Measurements from ENCODE around the gene GPRC5C. TPM values are rescaled to one million over a fixed set of nuclear protein-coding genes. Genes with fewer than 3 reads are reported as not detected.

GPRC5C gene
- total and polyA plus RNA-seq, 4 donors: 34.2 to 195 (median 119) TPM

DNA sequence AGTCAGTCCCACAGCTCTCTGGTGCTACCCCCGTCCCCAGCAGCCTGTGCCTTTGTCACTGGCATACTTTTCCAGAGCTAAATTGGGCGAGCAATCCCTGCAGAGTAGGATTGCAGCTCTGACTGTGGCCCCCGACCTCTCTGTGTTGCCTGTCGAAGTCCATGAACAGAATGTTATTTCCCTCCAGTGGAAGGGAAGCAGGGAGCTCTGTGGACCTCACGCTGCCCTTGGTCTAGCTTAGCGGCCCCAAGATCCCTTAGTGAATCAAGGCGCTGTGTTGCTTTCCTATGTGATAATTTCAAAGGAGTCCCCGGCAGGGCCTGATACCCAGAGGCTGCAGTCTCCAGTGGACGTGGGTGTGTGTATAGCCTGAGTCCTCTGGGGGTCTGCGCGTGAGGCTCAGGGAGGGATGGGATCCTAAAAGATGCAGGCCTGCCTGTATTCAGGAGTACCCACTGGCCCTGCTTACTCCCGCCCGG, 19.1 kb downstream of the GPRC5C start:
- 91% methylated on average over 13 of the region's 13 CpGs for WGBS

DNA sequence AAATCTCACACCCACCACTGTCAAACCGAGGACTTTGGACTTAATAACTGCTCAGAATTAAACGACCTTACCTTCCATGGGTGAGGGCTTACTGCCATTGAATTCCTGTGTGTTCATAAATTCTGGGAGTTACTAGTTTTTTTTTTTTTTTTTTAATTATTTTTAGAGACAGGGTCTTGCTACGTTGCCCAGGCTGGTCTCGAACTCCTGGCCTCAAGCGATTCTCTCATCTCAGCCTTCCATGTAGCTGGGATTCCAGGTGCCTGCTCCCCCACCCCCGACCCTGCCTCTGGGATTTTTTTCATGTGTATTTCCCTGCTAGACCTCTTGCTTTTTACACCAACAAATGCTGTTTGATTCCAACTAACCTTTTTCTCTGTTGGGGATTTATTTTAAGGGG, 19.7 kb downstream of the GPRC5C start:
- TF ChIP-seq TAF1 (conservative IDR thresholded peaks at IDR 0.05) (no peak), HNF4A (conservative IDR thresholded peaks at IDR 0.05) (peak; percentile 35 to 48)
- H3K9ac ChIP-seq (ENCODE audit: low read depth in 1 of 2, low read length in 2 of 2): no peak overlapping the region
- 62% methylated on average over 6 of the region's 6 CpGs for WGBS
- H3K9me3 ChIP-seq (ENCODE audit: control insufficient read depth in 4 of 4, low read length in 3 of 4): no peaks in the 10 kb centered on the region
- H3K4me3 ChIP-seq (ENCODE audit: low read depth in 1 of 3, low read length in 3 of 3): no peak overlapping the region
- no peaks in the 10 kb centered on the region for H3K27me3 ChIP-seq (ENCODE audit: control insufficient read depth in 4 of 4, insufficient read depth in 4 of 4, low read length in 3 of 4)
- H3K27ac ChIP-seq (ENCODE audit: low read depth in 1 of 2, low read length in 2 of 2): no peak overlapping the region
- DNase-seq (ENCODE audit: low spot score): no peak
- no peaks in the 10 kb centered on the region for H3K36me3 ChIP-seq (ENCODE audit: control insufficient read depth in 4 of 4, insufficient read depth in 3 of 4, low read depth in 1 of 4, low read length in 3 of 4)
- peaks cover 16 to 80% (median 69%) of the 10 kb centered on the region in 4 donors for H3K4me1 ChIP-seq (ENCODE audit: control insufficient read depth in 4 of 4, insufficient read depth in 4 of 4, low read length in 3 of 4)

More for the DNA sequence above, 19.1 kb downstream of the GPRC5C start:
- H3K36me3 ChIP-seq (ENCODE audit: control insufficient read depth in 4 of 4, insufficient read depth in 3 of 4, low read depth in 1 of 4, low read length in 3 of 4): no peaks in the 10 kb centered on the region
- TF ChIP-seq TAF1 (conservative IDR thresholded peaks at IDR 0.05) (no peak), HNF4A (conservative IDR thresholded peaks at IDR 0.05) (no peak), GABPA (IDR thresholded peaks at IDR 0.05 in 1 of 2, conservative IDR thresholded peaks at IDR 0.05 in 1 of 2) (no peak), NR2F2 (IDR thresholded peaks at IDR 0.05) (no peak), HNF4G (IDR thresholded peaks at IDR 0.05) (no peak), EGR1 (IDR thresholded peaks at IDR 0.05; ENCODE audit: low read depth in 2 of 2) (no peak), JUND (IDR thresholded peaks at IDR 0.05) (no peak)
- TF ChIP-seq, protein P1, sequence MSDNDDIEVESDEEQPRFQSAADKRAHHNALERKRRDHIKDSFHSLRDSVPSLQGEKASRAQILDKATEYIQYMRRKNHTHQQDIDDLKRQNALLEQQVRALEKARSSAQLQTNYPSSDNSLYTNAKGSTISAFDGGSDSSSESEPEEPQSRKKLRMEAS (IDR thresholded peaks at IDR 0.05): no peak
- TF ChIP-seq, protein P2, sequence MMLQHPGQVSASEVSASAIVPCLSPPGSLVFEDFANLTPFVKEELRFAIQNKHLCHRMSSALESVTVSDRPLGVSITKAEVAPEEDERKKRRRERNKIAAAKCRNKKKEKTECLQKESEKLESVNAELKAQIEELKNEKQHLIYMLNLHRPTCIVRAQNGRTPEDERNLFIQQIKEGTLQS (IDR thresholded peaks at IDR 0.05): no peak
- peaks cover 19 to 85% (median 74%) of the 10 kb centered on the region in 4 donors for H3K4me1 ChIP-seq (ENCODE audit: control insufficient read depth in 4 of 4, insufficient read depth in 4 of 4, low read length in 3 of 4)
- no peak overlapping the region for H3K9ac ChIP-seq (ENCODE audit: low read depth in 1 of 2, low read length in 2 of 2)
- H3K27ac ChIP-seq (ENCODE audit: low read depth in 1 of 2, low read length in 2 of 2): peak overlapping the region; percentile 71 to 76
- no peaks in the 10 kb centered on the region for H3K9me3 ChIP-seq (ENCODE audit: control insufficient read depth in 4 of 4, low read length in 3 of 4)
- no peak for DNase-seq (ENCODE audit: low spot score)
- H3K27me3 ChIP-seq (ENCODE audit: control insufficient read depth in 4 of 4, insufficient read depth in 4 of 4, low read length in 3 of 4): no peaks in the 10 kb centered on the region
- no peak overlapping the region for H3K4me3 ChIP-seq (ENCODE audit: low read depth in 1 of 3, low read length in 3 of 3)

DNA sequence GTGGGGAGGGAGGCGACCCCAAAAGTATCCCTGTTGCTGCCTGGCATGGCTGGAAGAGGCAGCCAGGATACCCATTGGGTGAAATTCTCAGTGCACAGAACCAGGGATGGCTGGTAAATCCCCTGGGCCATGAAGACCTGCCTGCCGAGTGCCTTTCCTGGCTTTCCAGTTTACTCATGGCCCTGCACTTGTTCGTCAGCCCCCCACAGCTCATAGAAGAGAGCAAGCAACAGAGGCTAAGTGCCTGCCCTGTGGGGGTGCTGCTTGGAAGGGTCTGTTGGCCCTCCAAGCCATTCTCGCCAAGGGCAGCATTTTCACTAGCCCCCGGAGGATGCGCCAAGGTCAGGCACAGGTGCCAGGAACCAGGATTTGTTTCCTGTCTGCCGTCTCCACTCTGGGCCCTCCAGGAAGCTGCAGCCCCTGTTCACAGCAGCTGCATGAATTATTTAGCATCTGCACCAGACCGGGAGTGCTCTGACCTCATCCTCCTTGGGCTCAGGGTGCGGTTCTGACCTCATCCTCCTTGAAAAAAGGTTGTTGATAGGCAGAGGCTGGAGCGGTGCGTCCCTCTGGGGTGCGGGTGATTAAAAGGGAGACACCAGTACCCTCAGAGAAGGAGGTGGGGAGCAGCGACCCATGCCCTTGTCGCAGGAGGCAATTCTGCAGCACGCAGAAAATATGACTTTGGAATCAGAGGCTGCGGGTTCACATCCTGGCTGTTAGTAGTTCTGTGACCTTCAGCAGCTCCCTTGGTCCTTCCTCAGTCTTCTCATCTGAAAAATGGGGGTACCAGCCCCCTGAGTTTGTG, 20.3 kb downstream of the GPRC5C start:
- Histone ChIP-seq H3K9me3 (ENCODE audit: control insufficient read depth in 4 of 4, low read length in 3 of 4) (no peaks in the 10 kb centered on the region), H3K9ac (ENCODE audit: low read depth in 1 of 2, low read length in 2 of 2) (no peak overlapping the region), H3K27ac (ENCODE audit: low read depth in 1 of 2, low read length in 2 of 2) (peak overlapping the region; percentile 90 to 92), H3K27me3 (ENCODE audit: control insufficient read depth in 4 of 4, insufficient read depth in 4 of 4, low read length in 3 of 4) (no peaks in the 10 kb centered on the region), H3K36me3 (ENCODE audit: control insufficient read depth in 4 of 4, insufficient read depth in 3 of 4, low read depth in 1 of 4, low read length in 3 of 4) (no peaks in the 10 kb centered on the region), H3K4me1 (ENCODE audit: control insufficient read depth in 4 of 4, insufficient read depth in 4 of 4, low read length in 3 of 4) (peaks cover 14 to 75% (median 68%) of the 10 kb centered on the region in 4 donors), H3K4me3 (ENCODE audit: low read depth in 1 of 3, low read length in 3 of 3) (no peak overlapping the region)
- no peak for DNase-seq (ENCODE audit: low spot score)
- 65% methylated on average over 16 of the region's 16 CpGs for WGBS
- TF ChIP-seq NR2F2 (IDR thresholded peaks at IDR 0.05): peak; percentile 32
- TF ChIP-seq, protein P3, sequence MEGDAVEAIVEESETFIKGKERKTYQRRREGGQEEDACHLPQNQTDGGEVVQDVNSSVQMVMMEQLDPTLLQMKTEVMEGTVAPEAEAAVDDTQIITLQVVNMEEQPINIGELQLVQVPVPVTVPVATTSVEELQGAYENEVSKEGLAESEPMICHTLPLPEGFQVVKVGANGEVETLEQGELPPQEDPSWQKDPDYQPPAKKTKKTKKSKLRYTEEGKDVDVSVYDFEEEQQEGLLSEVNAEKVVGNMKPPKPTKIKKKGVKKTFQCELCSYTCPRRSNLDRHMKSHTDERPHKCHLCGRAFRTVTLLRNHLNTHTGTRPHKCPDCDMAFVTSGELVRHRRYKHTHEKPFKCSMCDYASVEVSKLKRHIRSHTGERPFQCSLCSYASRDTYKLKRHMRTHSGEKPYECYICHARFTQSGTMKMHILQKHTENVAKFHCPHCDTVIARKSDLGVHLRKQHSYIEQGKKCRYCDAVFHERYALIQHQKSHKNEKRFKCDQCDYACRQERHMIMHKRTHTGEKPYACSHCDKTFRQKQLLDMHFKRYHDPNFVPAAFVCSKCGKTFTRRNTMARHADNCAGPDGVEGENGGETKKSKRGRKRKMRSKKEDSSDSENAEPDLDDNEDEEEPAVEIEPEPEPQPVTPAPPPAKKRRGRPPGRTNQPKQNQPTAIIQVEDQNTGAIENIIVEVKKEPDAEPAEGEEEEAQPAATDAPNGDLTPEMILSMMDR (IDR thresholded peaks at IDR 0.05; ENCODE audit: low read depth, low read length, missing input control): no peak
- no peak for TF ChIP-seq RAD21 (IDR thresholded peaks at IDR 0.05)
- TF ChIP-seq RXRA (IDR thresholded peaks at IDR 0.05): no peak
- no peak for TF ChIP-seq EGR1 (IDR thresholded peaks at IDR 0.05; ENCODE audit: low read depth in 2 of 2)
- TF ChIP-seq, protein P2 (IDR thresholded peaks at IDR 0.05): no peak

All from liver (tissue), 9 donors.